CD4-positive, alpha-beta T cell treated with Interleukin-1 beta for 1 hour (primary cell): ENCODE data around the gene HDAC10.

Experiments
- DNase-seq, 2 donors: peaks; one replicate each; pipeline ENCODE4 v3.0.0-alpha.2; 2020 to 2022

Gene HDAC10

DNA sequence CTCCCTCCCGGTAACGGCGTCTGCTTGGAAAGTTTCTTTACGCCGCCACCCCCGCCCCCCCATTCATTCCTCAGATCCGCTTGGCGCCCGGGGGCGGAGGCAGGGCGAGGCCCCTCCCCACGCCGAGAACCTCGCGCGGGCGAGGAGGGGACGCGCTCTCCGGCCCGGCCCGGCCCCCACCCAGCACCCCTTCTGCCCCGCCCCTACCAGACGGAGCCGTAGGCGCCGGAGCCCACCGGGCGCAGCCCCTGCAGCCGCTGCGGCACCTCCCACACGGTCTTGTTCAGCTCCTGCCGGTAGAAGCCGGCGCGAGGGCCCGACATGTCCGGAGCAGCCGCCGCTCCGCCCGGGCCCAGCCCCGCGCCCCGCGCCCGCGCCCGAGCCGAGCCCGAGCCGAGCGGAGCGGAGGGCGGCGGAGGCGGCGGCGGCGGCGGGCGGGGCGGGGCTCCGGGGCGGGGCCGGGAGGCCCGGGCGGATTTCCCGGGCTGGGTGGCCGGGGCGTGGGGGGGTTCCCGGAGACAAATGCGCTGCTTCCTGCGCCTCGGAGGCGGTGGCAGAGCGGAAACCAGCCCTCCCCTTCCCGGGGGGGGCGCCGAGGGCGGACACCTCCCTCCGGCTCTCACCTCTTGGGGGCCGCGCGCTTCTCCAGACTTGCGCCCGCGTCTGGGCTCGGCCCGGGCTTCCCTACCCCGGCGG is 19.1 kb upstream of the HDAC10 start, which contains the start of gene MAPK11:
Gene MAPK11, minus strand, starts transcription at position 411 of the 696 bp plus-strand sequence. Its CDS starts 88 bp downstream, at position 323.
- peak; percentile 78 to 85 for DNase-seq

DNA sequence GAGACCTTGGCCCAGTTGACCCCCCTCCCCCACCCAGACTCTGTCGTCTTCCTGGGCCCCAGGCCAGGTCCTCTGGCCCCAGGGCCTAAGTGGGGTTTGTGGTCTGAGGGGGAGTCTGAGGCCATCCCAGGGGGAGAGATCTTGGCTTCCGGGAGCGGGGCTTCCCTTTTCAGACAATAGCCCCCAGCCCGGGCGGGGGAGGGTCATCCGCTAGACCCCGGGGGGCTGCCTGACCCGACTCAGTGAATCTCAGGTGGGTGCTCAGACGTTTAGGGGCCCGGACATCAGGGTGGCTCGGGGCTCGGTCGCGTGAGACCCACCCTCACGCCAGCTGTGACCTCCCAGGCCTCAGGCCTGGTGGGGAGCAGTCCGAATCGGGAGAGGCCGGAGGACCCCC is 18.5 kb upstream of the HDAC10 start:
- no peak for DNase-seq

DNA sequence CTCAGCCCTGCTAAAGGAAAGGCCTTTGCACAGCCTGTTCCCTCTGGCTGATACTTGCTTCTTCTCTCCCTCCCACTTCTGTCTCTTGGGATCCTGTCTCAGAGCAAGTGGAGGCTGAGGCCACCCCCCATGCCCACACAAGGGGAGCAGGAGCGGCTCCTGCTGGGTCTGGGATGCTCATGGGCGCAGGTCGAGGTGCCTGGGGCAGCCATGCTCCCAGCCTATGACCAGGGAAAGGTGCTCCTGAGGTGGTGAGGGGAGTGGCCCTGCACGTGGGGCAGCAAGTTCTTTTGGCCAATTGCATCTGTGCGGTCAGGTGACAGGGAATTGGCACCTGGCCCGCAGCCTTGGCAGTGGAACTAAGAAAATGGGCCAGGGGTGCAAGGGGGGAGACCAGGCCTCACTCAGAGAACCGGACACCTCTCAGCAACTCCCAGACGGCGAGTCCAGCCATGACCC is 17.6 kb upstream of the HDAC10 start:
- DNase-seq = no peak

DNA sequence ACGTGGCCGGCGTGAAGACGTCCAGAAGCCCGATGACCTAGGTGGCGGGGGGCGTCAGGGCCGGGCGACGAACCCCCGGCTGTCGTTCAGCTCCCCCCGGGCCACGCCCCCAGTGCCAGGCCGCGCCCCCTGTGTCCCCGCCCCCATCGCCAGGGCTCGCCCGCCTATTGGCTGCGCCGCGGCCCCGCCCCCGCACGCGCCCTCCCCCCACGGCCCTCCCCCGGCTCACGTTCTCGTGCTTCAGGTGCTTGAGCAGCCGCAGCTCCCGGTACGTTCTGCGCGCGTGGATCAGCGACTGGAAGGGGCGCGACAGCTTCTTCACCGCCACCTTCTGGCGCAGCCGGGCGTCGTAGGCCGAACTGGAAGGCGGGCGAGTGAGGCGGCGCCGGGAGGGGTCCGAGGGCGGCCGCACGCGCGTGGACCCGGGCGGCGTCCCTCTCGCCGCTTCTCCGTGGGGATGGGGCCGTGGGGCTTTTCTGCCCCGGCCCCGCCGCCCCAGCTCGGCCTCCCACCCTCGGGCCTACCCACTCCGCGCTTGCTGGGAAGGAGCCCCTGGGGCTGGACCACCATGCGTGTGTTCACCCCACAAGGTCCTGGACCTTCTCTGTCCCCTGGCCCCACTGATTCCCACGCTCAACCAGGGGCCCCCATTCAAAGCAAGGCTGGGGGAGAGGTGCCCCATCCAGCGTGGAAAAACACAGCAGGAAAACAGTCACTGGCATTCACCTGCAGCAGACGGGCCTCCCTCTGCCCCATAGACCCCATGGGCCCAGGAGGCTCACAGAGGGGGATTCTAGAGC is 16.7 kb upstream of the HDAC10 start:
- DNase-seq = peak; percentile 58 to 64

DNA sequence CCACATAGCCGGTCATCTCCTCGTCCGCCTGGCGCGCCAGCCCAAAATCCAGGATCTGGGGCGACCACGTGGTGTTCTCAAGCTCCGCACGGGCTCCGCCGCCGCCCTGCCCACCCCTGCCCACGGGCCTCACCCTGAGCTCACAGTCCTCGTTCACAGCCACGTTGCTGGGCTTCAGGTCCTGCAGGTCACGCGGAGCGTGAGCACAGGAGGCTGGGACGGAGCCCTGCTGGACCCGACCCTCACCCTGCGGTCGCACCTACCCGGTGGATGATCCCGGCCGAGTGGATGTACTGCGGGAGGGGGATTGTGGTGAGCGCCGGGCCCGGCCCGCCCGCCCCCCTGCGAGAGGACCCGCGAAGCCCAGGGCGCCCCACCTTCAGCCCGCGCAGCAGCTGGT is 15.9 kb upstream of the HDAC10 start:
- DNase-seq = no peak

DNA sequence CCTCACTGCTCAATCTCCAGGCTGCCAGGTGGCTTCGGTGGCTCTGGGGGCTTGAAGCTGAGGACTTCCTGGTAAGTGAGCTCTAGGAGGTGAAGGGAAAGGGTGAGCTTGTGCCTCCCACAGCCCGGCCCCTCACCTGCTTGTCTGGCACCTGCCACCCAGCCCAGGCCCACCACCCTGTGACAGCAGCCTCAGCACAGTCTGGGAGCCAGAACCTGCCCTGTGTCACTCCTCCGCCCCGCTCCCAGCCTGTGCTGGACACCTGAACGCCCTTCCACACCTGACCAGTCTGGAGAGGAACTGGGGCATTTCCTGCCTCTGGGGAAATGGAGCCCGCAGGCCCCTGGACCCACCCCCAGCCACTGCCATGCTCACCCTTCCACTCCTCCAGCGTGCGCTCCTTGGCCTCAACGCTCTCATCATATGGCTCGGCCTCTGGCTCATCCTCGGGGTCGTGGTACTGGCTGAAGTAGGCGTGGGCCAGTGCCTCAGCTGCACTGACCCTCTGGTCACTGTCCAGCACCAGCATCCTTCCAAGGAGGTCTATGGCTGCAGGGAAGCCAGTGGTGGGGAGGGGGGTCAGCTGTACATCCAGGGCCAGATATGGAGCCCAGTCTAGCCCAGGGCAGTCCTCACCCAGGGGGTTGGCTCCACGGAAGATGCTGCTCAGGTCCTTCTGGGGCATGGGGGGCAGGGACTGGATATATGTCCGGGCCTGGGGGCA is 14.0 kb upstream of the HDAC10 start:
- no peak for DNase-seq

DNA sequence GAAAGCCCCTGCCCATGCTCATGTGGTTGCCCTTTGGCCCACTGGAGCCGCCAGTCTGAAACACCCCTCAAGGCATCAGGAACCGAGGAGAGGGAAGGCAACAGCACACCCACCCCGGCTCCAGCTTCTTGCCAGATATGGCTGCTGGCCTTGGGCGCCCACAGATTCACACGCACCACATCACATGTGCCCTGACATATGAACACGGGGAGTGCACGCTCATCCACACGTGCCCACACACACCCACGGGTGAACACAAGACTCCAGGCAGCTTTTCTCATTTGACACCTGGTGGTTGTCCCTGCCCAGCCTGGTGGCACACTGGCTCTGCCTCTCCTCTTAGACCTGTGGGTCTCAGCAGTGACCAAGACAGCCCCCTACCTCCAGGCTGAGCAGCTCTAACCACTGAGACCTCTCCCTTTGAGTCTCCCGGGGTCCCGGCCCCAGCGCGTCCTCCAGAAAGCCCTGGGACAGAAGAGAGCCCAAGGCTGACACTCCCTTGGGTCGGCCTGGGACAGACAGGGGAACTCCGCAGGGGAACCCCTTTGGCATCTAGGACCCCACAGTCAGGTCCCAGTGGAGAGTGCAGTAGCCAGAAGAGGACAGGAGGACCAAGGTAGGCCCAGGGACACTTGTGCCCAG is 13.2 kb upstream of the HDAC10 start:
- DNase-seq = no peak

DNA sequence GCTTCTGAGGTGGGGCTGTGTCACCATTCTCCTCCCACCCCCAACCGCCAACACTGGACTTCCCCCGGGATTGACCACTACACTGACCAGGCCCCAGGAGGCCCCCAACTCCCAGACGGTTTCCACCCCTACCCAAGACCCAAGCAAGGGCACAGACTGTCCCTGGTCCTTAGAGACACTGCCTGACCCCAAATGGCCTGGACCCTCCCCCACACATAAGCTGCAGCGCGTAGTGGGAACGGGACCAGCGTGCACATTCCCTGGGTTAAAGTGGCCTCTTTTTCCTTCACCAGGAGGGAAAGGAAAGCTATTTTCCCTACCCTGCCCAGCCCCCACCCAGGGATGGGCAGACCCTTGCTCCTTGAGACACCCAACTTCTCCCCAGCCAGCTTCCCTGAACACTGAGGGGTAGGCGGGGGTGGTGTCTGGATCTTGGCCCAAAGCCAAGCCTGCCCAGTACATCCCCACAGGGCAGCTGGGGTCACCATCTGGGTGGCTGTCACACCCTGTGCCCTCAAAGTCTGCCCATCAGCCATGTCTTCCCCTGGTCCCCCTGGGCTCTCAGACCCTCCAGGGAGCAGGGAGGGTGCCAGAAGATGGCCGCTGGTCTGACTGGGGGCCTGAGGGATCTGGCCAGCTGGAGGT is 12.0 kb upstream of the HDAC10 start:
- DNase-seq = no peak

DNA sequence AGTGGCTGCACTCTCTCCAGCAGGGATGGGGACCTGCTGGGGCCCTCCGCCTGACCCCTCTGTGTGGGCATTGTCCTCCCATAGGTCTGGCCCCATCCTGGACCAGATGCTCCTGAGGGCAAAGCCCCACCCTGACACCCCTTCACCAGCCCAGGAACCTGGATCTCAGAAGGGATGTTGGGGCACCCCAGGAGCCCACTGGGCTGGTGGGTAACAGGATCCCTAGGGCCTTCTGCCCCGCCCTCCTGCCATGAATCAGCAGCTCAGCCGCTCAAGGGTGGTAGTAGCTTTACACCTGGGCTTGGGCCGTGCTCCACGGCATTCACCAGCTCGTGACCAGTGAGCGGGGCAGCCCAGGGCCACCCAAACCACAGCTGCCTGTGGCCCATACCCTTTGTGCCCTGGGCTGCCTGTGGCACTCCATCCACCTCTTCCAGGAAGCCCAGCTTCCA is 11.4 kb upstream of the HDAC10 start:
- DNase-seq = no peak

DNA sequence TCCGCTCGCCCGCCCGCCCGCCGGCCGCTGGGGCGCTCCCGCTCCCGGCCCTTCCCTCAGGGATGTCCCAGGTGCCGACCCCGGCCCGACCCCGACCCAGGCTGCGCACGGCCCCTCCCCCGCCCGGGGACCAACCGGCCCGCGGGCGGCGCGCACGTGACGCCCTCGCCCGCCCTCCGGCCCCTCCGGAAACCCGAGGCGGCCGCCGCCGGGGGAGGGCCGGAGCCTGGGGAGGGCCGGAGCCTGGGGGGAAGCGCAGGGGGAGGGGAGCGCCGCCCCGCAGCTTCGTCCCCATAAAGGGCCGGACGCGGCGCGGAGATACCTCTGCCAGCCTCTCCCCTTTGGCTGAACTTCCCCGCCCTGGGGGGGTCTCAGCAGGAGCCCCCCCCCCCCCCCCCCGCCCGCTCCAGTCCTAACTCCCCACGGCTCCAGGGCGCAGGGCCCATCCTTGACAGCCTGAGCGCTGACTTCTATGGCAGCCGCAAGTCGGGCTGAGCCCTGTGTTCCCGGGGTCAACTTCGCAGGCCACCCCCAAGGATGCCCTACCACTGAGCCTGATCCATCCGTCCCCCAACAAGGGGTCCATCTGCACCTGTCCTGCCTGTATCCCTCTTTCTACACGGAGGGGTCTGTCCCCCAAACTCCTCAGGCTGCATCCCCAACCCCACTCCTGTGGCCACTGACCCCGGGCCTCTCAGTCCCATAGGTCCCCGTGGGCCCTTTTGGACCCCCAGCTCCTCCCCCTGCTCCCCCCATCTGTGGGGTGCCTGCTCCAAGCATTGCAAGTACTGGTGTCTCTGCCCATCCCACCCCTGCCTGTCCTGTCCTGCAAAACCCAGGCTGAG is 10.8 kb upstream of the HDAC10 start, which contains the start of gene MAPK12:
Gene MAPK12, minus strand, starts transcription at position 69 of the 845 bp plus-strand sequence. CDS start 174 bp downstream, outside the sequence.
- DNase-seq = no peak

DNA sequence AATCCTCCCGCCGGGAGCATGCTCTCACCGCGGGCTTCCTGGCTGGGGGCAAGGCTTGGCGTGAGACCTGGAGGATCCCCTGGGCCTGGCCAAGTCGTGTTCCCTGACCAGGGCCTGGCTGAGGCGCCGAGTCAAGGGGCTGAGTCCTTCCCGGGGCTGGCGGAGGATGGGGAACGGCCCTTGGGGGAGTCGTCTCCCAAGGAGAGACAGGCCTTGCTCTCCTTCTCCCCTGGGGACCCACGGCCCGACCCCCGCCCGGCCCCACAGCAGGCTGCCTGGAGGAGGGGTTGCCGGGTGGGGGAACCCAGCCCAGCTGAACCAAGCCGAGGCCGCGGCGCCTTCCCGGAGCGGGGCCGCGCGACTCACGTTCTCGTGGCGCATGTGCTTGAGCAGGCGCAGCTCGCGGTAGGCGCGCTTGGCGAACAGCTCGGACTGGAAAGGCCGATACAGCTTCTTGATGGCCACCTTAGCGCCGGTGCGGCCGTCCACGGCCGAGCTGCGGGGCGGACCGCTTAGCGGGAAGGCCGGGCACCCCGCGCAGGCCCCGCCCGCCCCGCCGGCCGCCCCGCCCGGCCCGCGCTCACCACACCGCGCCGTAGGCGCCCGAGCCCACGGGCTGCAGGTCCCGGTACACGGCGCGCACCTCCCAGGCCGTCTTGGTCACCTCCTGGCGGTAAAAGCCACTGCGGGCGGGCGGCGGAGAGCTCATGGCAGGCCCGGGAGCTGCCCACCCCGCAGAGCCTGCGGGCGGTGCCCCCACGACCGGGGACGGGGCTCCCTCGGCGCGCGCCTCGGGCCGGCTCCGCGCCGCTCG is 9.9 kb upstream of the HDAC10 start:
- DNase-seq = no peak

DNA sequence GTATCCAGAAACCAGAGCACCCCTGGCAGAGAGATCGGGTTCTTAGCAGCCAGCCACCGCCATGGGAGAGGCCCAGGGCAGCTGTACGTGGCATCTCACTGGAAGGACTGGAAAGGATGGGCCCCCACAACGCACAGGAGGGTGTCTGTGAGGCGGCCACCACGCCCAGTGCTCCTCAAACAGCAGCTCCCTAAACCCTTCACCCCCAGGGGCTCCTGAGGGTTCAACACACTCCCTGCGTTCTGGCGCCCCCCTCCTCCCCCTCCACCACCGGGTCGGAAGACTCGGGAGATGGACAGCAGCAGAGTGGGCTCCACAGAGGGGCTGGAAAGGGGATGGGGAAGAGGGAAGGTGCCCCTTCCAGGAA is 9.4 kb upstream of the HDAC10 start:
- DNase-seq = no peak

DNA sequence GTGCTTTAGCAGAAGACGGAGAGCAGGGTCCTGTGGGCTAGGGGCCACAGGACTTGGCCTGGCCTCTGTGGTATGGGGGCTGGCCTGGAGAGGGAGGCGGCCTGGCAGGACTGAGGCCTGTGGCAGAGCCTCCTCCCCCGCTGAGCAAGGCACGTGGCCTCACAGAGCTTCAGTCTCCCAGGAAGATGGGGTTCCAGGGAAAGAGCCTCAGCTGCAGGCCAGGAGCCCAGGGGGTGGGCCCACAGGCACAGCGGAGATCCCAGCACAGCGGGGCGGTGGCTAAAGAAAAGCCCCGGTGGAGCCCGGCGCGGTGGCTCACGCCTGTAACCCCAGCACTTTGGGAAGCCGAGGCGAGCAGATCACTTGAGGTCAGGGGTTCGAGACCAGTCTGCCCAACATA is 8.2 kb upstream of the HDAC10 start:
- no peak for DNase-seq

DNA sequence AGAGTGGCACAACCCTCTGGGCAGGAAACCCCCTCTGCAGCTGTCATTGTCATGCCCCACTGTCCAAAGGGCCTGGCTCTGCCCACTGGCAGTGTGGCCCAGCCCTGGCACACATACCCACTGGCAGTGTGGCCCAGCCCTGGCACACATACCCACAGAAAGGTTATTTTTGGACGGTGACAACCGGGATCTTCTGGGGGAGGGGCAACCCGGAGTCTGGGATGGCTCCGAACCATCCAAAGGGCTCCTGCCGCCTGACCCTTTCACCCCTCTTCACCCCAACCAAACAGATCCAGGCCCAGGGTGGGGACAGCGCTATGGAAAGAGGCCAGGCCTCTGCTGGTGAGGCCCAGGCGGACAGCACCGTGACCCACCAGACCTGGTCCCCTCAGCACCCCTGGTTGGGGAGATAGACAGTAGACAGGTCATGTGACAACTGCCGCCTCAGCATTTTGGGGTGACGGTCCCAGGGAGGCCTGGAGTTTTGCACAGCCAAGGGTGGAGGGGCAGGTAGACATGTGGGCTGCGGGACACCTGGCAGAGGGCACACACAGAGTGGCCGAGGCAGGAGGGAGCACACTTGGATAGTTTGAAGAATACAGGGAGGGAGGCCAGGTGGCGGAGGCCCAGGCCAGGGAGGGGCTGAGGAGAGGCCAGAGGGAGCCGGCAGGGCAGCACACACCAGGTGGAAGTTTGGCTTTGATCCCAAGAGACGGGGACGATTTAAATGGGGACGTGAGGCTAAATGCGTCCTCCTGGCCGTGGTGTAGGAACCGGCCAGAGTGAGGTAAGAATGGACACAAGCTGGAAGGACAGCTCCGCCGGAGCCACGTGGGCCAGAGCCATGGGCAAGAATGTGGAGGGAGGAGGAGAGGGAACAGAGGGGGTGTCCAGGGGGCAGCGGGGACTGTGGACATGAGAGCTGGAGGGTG is 7.6 kb upstream of the HDAC10 start:
- DNase-seq = no peak

DNA sequence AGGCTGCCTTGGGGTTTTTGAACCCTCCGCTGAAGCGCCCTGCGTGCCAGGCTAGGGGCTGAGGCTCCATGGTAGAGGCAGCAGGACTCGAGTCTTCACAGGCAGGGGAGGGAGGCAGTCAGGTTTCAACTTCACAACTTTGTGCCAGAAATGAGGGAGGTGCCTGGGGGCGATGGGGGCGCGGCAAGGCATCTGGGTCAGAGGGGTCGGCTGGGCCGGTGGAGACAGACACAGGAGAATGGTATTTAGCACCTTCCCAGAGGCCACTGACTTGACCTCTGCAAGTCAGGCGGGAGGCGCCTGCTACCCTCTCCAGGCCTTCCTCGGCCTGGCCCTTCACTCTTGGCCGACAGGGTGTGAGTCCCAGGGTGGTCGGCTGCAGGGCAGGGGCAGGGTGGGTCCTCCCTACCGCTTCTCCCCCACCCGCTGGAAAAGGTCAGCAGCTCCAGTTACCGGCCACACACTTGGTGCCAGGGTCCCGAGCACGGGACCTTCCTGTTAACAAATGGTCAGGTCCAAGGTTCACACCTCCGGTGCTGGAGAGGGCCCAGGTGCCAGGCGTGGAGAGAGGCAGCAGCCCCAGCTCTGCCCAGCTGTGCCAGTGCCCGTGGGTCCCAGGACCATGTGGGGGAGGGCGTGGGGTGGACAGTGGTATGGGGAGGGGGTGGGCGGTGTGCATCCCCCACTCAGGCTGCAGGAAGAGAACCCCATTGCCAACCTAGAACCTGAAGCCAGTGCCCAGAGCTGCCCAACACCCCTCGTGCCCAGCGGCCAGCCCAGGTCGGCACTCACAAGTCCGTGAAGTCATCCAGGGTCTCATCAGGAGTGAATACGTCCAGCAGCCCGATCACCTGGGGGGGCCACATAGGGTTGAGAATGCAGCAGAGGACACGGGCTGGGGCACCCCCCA is 6.6 kb upstream of the HDAC10 start:
- DNase-seq = no peak

DNA sequence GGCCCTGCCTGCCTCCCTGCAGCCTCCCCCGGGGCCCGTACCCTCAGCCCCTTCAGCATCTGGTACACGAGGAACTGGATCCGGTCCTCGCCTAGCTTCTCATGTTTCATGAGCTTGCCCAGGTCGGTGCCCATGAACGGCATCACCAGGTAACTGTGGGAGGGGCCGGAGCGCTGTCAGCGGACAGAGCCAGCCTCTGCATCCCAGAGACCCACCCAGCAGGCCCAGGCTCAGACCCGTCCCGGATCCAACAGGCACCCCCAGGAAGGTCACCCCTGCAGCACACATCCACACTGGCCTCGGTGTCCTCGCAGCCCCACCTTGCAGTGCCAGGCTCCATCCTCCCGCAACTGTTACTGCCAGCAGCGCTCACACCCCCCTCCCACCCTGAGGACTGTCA is 6.0 kb upstream of the HDAC10 start:
- no peak for DNase-seq

DNA sequence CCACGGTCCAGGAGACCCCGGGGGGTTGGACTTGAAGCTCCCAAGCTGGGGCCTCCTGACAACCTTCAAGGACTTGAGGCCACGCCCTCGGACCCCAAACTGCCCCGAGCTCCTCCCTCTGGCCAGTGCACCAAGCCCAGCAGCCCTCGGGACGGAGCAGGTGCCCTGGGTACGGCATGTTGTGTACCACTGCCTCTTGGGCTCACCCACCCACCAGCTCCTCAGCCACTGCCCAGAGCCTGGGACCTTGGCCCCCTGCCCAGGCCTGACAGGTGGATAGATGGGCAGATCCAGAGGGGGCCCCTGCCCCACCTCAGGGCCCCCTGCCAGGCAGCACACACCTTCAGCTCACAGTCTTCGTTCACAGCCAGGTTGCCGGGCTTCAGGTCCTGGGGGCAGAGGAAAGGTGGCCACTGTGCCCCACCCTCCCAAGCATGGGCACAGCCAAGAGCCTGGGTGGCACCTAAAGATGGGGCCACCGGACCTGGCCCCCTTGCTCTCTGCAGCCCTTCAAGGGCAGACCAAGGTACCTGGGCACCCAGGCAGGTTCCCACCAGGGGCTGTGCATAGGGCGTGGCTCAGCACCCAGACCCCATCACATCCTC is 5.3 kb upstream of the HDAC10 start:
- no peak for DNase-seq

DNA sequence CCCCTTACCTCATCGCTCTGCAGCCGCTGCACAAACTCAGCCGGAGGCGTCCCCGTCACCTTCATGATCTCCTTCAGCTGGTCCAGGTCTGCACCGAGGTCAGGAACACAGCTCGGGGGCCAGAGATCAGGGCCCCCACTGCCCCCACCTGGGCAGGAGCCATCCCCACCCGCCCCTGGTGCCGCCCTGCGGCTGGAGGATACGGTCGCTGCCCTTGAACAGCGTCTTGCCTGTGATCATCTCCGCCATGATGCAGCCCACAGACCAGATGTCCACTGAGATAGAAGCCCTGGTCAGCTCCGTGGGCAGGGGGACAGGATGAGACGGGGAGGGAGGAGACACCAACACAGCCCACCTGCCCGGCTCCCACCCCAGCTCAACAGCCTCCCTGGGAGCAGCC is 4.5 kb upstream of the HDAC10 start:
- DNase-seq = no peak
